ENCODE measurements around the gene CAT. TPM values are rescaled to one million over a fixed set of nuclear protein-coding genes. Genes with fewer than 3 reads are reported as not detected.
A peak's percentile ranks its signal among the peaks of the same experiment; 100 is the strongest.

Gene CAT
- total RNA-seq, 1 donor from 2014 or later, result 53.9 TPM

DNA sequence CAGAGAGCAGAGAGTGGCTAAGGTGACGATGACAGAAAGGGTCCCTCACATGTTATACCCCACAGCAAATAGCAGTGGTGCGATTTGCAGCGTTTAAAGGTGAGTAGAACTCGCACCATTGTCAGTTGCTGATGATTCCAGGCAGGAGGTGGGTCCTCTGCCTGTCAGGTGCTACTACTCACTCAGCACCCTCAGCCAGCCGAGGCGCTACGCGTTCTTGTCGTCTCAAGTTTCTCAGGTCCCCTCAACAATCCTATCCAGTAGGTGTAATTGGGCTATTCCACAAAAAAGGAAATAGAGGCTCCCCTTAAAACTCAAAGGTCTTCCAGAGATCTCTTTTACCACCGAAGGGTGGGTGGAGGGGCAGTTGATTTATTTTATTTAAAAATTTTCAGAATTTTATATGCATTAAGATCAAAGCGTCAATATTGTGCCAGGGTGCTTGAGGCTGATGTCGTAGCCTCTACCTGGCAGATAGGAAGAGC, 56.5 kb downstream of the CAT start:
- DNase-seq (ENCODE audit: low spot score), result no peak

DNA sequence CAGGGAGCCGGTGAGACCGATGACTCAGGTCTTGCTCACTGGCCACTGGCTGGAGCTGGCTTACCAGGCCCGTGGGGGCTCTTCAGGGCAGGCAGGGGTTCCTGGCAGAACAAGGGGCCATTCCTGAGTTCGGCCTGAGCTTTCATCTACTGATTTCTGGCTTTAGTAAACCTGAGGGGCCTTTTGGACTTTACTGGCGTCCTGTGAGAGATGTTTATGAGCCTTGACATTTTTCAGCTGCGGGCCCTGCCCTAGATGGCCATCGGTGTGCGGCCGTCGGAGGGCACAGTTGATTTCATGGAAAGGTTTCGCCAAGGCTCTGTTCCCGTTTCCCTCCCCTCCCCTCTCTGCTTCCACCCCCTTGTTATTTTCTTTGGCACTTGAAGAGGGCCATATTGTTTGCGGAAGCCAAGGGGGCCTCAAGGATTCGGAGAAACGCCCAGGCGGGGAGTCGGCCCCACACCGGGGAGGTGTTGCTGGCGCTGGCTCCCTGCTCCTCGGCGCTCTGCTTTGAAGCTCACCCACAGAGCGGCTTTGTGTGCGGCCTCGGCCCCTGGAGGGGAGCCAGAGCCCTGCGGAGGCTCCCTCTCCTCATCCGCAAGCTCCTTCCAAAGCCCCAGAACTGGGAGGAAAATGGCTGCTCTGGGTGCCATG, 57.1 kb downstream of the CAT start:
- no peak for DNase-seq (ENCODE audit: low spot score)

DNA sequence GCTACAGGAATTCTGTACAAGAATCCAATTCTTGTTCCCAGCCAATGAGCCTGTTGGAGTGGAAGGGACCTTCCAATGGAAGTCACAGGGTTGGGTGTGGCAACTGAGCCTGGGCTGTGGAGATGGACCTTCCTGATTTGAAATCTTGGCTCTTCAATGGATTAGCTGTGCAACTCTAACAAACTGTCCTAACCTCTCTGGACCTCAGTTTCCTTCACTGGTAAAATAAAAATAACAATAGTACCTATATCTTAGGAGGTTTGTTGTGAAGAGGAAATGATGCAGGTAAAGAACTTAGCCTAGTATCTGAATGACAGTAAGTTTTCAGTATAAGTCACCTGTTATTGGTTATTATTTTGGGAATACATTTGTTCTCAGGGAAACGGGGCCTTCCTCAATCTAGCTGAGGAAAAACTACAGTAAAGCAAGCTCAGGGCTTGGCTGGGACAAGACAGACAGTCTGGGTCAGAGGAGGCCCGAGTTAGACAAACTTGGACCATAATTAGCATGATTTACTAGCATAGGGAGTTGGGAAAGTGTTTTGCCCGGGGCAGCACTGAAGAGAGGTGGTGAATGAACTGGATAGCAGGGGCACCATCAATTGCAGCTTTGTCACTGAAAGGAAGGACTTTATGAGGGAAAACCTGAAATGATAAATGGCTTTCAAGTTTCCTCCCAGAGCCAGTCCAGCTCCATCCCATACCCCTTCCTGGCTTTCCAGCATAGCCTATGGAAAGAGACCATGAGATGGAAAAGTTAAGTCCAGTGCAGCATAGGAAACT, 61.2 kb downstream of the CAT start:
- no peak for DNase-seq (ENCODE audit: low spot score)

DNA sequence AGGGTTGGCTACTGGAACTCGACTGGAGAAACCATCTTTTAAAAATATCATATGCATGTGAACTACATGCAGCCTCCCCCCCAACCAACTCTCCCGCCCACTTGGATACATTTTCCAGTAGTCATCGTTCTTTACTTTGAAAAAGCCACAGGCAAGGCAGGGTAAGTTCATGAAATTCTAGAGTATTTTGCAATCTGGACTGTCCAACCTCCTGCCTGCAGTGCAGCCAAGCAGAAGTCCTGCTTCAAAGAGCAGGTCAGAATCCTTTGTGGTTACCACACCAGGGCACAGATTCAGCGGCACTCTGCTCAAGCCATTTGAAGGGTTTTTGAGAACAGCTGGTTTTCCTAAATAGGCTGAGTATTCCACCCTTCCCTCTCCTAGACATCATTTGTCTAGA, 62.8 kb downstream of the CAT start:
- peak; percentile 81 for DNase-seq (ENCODE audit: low spot score)

DNA sequence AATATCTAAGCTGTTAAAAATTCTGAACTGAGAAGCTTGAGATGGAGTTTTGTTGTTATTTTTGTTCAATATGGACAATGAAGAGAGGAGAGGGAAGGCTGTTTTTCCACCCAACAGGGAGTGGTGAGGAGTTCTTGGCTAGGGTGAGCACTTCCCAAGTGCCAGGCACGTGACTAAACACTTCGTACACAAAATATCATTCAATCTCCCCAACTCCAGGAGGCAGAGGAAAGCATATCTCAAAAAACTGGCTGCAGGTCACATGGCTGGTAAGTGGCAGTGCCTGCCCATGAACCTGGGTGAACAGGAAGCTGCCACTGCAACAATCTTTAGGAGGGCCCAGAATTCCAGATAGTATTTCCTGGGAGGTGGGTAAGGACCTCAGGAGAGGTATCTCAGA, 63.2 kb downstream of the CAT start:
- no peak for DNase-seq (ENCODE audit: low spot score)

DNA sequence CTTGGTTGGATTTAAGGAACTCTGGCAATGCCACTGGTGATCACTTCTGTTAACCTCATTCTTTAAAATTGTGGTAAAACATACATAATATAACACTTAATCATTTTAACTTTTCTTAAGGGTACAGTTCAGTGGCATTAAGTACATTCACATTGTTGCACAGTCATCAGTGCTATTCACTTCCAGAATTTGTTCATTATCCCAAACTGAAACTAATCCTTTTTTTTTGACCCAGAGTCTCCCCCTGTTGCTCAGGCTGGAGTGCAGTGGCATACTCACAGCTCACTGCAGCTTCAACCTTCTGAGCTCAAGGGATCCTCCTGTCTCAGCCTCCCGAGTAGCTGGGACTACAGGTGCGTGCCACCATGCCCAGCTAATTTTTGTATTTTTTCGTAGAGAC, 64.2 kb downstream of the CAT start:
- no peak for DNase-seq (ENCODE audit: low spot score)

DNA sequence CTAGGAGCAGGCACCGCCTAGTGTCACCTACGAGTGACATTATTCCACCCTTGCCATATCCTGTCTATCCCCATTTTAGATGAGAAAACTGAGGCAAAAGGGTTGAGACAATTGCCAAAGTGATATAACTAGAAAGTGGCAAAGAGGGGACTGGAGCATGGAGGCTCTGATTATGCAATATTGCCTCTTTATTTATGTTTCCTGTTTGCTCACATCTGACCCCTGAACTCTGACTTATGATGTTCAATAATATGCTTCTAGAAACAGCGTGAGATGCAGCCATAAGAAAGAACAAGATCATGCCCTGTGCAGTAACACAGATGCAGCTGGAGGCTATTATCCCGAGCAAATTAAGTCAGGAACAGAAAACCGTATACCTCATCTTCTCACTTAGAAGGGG, 67.1 kb downstream of the CAT start:
- DNase-seq (ENCODE audit: low spot score), result no peak

DNA sequence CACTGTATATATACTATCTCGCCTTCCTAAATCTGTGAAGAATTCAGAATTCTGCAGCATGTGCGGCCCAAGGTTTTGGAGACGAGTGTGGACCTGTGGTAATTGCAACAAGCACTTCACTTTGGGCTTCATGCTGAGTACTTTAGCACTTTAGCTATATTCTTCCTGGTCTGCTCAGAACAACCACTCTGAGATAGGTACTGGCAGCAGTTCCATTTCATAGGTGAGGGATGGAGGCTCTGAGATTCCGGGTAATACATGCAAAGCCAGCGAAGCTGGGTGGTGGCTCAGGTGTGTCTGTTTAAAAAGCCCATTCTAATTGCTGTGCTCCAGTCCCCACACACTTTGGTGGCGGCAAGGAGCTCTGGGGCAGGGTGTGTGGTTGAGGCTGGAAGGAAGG, 68.4 kb downstream of the CAT start:
- no peak for DNase-seq (ENCODE audit: low spot score)

DNA sequence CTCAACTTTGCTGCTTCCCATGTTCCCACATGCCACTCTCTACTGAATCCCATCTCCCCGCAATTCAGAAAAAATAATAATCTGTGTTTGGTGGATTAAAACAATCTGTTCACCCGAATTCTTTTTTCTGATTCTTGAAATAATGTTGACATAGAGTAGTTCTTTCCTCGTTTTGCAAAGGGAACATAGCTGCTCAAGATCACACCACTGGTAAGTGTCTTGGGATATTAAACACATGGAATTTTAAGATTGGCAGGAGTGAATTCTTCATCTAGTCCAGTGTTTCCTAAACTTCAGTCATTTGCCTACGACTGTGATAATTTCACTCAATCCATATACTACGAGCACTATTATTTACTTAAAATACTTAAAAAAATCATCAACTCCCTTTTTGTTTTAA, 68.9 kb downstream of the CAT start:
- no peak for DNase-seq (ENCODE audit: low spot score)

DNA sequence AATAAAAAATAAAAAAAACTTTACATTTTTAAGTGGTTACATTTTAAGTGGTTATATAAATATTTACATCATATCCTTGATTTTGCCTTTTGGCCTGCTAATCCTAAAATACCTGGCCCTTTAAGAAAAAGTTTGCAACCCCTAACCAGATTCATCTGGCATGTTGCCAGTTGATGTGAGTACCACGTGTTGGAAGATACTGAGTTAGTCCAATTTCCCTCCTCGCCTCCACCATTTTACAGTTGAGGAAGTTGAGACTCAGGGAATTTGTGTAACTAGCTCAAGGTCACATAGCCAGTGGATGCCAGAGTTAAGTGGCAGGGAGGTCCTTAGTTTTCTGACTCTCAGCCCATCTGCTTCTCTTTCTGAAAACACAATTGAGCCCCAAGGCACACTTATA, 69.8 kb downstream of the CAT start:
- DNase-seq (ENCODE audit: low spot score), result no peak

DNA sequence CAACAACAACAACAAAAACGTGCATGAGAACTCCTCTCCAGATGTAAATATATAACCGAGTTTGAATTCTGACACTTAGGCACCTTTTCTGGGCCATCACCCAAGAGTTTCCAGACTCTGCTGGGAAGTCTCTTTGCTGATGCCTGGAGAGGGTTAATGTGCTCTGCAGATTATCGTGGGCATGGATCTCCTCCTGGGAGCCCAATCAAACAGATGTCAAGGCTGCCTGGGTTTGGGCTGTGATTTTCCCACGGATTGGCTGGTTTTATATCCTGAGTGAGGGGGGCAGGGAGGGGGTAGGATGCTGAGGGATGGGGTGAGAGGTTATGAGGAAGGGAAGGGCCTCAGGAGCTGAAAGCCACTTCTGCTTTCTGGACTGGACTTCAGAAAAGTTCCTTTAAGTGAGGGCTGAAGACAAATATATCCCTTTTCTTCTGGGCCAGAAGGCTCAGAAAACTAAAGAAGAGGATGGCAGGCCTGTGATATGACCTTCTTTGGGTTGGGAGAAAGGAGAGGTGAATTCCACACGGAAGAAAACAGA, 70.7 kb downstream of the CAT start:
- no peak for DNase-seq (ENCODE audit: low spot score)

DNA sequence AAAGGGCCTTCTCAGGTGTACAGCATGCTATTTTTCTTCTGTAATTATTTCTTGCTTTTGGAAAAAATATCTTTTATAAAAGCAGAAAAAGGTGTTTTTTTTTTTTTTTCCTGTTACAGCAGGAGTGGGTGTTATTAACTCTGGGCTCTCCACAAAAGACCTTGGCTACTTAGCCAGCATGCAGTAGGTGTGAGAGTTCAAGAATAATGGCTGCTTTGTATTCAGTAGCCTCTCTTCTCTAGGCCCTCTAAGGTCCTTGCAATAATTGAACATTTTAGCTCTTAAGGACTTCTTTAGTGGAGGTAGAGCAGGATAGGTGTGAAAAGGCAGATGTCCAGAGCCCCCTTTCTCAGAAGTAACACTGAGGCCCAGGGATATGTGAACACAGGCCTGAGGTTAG, 71.5 kb downstream of the CAT start:
- no peak for DNase-seq (ENCODE audit: low spot score)

DNA sequence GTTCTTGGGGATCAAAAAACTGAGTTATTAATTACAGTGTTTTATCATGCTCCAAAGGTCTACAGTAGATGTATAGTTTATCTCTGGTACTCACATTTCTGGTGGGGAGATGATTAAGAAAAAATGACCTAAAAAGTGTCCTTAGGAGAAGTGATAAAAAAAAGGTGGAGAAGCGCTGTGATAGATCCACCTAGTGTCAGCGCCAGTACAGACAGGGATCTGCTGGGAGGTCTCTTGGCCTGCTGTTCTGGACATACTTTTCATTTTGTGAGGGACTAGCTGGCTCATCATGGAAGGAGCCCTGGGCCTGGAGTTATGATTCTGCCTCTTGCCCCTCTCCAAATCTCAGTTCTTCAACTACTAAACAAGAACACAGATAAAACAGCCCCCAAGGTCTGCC, 71.9 kb downstream of the CAT start:
- no peak for DNase-seq (ENCODE audit: low spot score)

DNA sequence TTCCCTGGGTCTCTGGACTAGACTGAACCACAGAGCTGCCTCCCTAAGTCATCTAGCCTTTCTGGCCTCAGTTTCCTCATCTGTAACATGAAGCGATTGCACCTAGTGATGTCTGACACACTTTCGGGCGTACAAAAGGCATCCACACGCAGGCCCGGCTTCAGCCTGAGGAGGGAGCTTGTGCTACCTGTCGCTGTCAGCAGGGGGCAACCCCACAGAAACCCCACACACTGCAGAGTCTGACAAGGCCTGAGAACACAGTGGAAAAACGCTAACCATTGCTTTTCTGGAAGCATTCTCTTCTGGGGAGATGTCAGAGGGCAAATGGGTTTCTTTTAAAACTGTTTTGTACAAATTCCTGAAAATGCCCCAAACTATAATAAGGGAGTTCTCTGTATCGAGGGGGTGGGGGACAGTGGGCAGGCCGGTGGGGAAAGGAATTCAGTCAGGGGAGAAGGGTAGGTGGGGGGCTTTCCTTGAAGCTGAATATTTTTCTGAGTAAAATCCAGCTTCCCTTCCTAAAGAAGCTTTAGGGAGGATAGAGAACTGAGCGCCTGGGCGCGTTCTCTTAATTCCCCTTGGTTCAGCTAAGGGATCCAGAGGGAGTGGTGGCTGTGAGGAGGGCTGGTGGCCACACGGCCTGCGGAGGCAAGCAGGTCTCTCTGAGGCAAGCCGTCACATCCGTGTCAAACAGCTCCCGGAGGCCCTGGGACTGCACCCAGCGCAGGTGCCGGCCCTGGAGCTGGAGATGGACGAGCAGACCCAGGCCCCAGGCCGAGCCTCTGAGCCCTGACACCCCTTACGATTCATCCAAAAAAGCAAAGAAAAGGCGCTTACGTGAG, 74.3 kb downstream of the CAT start:
- DNase-seq (ENCODE audit: low spot score), result peak; percentile 21

DNA sequence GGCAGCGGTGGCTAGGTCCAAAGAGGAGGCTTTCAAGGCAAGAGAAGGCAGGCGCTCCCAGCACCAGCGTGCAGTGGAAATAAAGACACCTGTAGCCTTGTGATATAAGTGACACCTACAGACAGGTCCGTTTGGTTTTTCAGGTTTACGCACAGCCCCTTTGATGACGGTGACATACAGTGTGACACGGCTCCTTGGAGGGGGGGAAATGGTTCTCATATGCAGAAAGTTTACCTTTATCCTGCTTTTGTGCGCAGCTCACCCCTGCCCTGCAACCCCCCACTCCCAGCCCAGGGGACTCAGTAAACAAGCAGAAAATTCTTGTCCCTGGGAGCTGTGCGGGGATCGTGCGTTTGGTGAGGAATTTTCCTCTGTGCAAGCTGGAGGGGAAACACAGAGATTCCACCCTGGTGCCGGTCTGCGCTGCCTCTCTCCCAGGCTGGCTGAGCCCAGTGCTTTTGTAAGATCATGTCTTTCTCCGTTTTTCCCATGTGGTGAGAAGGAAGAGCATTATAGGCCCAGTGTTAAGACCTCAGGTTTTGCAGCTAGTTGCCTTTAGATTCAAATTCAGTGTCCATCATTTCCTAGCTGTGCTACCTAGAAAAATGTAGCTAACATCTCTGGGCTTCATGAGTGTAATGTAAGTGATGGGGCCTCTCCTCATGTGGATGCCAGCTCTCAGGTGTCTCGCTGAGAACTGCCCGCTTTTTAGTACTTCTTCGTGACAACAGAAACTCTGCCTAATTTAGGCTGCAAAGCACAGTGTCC, 75.1 kb downstream of the CAT start, which contains the start of gene ELF5:
Gene ELF5 (minus strand): TSS at position 113 of the 768 bp plus-strand sequence. CDS start 8,045 bp downstream, outside the sequence.
- peak; percentile 33 for DNase-seq (ENCODE audit: low spot score)

DNA sequence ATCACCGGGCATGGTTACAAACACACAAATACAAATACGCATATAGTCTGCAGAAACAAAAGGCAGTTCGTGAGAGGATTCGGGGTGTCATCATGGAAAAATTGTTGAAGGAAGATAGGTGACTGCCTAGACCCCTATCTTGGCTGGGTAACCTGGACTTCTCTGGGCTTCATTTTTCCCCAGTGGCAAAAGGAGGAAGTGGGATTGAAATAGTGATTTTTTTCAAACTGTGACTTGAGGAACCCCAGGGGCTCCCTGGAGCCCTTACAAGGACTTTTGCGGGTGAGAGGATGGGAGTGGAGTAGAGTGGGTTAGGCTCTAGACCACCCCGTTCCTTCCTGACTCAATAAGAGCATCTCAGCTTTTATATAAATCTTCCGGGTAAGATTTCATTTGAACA, 75.9 kb downstream of the CAT start:
- DNase-seq (ENCODE audit: low spot score), result no peak

DNA sequence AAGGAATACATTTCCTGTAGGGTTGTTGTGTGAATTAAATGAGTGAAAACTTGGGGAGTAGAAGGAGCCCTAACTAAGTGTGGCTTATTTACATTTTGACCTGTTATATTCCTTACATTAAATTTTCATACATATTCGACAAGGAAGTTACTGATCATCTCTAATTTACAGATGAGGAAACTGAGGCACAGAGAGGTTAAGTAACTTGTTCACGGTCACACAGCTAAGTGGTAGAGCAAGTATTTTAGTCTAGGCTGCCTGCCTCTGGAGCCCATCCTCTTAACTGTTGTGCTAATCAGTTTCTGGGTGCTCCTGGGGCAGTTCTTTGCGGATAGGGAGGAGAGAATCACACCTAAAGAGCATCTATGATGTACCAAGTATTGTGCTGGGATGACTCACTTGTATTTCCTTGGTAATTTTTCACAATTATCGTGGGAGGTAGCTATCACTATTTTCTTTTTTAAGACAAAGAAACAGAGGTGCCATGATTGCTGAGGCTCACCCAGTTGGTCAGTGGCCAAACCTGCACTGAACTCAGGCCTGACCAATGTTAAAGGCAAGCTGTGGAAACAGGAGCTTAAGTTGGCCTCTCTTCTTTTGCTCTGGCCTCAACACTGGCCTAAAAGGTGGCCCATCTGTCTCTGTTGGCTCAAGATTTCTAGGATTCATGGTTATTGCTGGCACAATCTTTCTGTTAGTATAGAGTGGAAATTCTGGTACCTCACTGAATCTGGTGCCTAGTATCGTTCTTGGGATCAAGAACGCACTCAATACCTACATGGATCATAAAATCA, 77.7 kb downstream of the CAT start:
- no peak for DNase-seq (ENCODE audit: low spot score)

DNA sequence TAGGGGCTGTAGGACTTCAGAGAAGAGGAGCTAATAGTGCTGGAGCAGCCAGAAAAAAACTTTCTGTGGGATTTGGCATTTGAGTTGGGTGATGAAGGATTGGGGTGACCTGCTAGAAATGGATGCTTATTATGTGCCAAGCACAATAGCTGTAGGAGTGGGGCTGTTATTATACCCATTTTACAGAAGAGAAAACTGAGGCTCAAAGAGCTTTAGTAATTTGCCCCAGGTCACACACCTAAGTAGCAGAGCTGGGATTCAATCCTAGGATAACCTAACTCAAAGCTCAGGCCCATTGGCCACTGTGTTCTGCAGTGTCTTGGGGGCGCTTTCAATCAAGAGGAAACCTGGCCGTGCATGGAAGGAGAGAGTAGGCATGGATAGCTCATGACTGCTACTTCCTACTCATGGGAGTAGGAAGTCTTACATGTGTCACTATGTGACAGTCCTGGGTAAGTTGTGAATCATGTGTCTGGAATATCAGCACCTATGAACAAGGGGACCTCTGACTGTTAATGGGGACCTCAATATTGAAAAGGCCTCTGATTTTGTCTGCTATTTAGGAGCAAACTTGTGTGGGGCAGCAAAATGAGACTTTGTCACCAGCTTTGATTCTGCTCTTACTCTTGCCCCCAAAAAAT, 81.0 kb downstream of the CAT start:
- DNase-seq (ENCODE audit: low spot score), result no peak

DNA sequence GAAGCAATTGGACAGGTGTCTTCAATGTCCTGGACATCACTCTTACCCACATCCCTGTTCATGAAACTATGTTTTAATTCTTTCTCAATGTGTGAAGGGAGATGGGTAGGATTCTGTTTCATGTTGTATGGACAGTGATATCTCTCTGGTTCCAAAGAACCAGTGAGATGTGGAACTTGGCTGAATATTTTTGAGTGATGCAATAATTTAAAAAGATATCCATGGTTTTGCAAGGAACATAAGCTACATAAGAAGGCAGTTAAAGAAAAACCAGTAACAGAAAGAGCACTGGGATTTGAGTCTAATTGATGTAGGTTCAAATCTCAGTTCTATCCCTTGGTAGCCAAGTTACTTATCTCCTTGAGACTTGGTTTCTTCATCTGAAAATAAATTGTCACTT, 82.5 kb downstream of the CAT start:
- no peak for DNase-seq (ENCODE audit: low spot score)

Data from umbilical cord (tissue), 2 donors.